ENCODE data around the gene EPX.

- TF ChIP-seq CTCF (conservative IDR thresholded peaks at IDR 0.05 in 1 of 2, IDR thresholded peaks at IDR 0.05 in 1 of 2; ENCODE audit: extremely low read depth in 1 of 2, insufficient read depth in 1 of 2, low read depth in 1 of 2, low read length in 2 of 2) = no peak
- TF ChIP-seq EZH2 (IDR thresholded peaks at IDR 0.05; ENCODE audit: borderline replicate concordance, low read length) = no peak
These were observed 43.9 kb downstream of the EPX start for GRCh38 chr17:58236394-58236793.
